CD4-positive, alpha-beta T cell treated with Interleukin-2 at 100 ng/mL for 4 hours (primary cell): Measurements from ENCODE around the gene CIRBP.

Experiments used
- DNase-seq: peaks from one replicate; pipeline ENCODE4 v3.0.0-alpha.2; 2020; ENCODE audit warnings: low spot score

CIRBP gene

GRCh38 chr19:1280636-1281568 is 11.8 kb downstream of the CIRBP start:
- no peak for DNase-seq

DNA sequence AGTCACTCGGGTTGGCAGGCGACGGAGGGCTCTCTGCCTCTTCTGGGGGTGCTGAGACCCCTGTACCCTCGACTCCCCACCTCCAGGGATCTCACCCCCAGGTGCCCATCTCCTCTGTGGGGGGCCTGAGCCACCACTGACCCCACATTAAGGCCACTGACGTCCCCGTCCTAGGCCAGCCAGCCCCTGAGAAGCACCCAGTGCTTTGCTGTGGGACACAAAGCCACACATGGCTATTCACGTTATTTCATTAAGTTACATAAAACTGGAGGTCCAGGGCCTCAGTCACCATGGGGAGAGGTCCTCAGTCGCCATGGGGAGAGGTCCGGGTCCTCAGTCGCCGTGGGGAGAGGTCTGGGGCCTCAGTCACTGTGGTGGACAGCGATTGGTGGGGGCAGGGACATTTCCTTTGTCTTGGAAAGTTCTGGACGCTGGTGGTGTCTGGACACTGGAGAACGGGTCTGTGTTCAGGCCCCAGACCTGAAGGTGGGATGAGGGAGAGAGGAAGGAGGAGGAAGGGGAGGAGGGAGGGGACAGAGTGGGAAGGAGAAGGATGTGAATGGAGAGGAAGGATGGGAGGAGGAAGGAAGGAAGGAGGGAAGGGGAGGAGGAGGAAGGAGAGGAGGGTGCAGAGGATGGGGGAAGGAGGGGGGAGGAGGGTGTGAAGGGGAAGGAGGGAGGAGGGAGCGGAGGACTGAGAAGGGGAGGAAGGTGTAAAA is 12.6 kb downstream of the CIRBP start:
- DNase-seq = no peak

DNA sequence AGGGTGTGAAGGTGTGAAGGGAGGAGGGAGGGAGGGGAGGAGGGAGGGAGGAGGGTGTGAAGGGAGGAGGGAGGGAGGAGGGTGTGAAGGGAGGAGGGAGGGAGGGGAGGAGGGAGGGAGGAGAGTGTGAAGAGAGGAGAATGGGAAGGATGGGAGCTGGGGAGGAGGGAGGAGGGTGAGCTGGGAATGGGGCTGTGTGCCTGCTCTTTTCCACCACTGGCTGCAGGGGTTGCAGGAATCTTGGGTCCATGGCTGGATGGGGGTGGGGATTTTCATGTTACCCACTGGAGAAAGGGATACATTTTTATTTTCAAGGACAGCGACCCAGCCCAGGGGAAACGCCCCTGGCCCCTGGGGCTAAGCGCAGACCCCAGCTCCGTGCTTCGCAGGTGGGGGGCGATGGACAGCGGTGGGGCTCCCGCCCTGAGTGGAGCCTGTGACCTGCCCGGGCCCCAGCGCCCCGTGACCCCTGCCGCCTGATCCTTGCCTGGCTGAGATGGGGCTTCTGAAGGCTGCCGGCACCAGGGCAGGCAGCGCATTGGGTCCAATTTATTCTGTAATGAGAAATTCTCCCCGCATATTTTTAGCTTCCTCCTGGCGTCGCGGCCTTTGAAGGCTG is 13.6 kb downstream of the CIRBP start:
- no peak for DNase-seq

- no peak for DNase-seq
Observed at GRCh38 chr19:1283207-1283916, 14.2 kb downstream of the CIRBP start.

GRCh38 chr19:1283917-1284292 is 14.8 kb downstream of the CIRBP start:
- no peak for DNase-seq

- DNase-seq = no peak
Observed at GRCh38 chr19:1284293-1284978, 15.3 kb downstream of the CIRBP start.

DNA sequence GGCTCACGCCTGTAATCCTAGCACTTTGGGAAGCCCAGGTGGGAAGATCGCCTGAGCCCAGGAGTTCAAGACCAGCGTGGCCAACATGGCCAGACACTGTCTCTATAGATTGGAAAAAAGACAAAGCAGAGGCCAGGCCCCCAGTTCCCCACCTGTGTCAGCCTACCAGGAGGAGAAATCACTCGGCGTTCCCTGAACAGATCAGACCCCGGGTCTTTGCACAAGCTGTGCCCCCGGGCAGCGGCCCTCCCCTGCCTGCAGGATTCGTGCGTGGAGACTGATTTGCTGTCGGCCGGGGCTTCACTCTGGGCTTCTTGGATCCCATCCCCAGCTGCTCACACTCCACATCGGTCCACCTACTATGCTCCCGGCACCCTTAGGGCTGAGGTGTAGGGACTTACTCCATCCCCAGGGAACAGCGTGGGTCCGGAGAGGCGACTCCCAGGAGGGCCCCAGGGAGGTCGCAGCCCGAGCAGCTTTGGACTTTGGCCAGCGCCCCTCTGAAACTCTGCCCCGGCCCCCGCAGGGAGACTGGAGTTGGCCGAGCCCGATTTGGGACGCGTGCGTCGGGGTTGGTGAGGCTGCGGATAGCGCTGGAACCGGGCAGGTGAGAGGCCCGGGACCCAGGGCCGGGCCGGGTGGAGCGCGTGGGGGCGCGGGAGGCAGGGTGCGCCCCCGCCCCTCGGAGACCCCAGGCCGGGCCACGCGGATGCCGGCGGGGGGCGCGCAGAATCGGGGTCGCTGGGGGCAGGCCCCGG is 16.0 kb downstream of the CIRBP start:
- DNase-seq = no peak

- no peak for DNase-seq
Observed at GRCh38 chr19:1285737-1286360, 16.7 kb downstream of the CIRBP start, which contains the start of gene EFNA2. TSS of gene EFNA2 (plus strand) at chr19:1285873. CDS start at chr19:1286169, 296 bp downstream.

DNA sequence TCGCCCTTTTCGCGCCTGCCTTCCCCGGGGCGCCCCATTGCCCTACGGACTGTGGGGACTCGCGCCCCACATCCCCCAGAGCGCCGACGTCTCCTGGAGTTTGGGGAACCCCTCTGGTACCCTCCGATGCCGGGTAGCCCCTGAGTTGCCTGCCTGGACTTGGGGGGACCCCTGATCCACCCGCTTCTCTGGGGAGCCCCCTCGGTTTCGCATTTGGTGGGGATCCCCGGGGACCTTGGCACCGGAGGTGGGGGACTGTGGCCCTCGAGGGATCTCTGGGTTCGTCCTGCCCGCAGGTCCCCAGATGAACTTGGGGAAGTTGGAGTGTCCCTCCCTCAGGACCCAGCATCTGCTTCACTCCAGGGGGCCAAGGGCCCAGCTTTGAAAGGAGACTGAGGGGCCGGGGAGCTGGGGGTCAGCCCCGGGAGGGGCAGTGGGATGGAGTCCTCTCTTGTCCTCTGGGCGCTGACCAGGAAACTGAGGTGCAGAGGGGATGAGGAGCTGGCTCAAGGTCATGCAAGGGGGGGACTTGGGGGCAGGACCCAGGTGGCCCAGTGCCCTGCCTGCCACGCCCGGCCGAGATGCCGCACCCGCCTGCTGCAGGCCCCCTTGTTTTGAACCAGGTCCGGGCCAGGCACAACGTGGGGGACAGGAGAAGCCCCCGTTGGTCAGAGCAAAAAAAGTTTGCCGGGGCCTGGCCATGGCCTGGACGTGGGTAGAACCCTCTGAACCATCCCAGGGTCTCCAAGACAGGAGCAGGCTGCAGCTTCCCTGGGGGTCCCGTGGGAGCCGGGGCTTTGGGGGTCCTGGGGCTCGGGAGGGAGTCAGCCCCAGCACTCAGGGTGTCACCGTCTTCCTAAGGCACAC is 17.6 kb downstream of the CIRBP start:
- no peak for DNase-seq

DNA sequence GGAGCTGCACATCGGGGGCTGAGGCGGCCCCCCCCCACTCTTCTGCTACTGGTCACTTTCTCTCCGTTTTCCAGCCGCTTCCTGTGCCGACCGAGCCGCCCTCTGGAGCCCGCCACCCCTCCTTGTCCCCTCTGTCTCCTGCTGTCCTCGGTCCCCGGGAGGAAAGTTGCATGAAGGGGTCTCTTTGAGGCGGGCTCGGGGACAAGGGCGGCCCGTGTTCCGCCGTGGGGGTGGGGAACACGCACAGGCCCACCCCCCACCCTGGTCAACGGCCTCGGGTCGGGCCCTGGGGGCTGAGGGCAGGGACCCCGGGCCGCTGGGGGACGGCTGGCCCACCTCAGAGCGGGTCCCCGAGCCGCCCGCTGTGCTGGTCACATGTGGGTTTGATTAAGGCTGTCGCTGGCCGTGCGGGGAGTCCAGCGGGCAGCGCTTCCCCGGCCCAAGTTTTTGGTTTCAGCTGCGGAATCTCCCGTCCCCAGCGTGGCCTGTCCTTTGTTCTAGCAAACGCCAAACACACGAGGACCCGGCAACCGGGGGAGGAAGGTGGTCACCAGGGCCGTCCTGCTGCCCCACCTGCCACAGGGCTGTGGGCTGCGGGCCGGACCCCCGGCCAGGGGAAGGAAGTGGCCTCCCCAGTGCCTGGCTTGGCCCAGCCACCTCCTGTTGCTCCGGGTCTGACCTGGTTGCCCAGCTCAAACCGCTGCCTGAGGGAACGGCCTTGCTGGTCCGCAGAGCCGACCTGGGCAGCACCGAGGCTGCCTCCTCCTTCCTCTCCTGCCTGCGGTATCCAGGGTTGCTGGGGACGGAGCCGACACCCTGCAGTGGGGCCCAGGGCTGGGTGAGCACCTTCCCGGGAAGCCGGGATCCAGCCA is 18.5 kb downstream of the CIRBP start:
- DNase-seq = no peak

GRCh38 chr19:1288226-1288612 is 19.1 kb downstream of the CIRBP start:
- DNase-seq = no peak

GRCh38 chr19:1288833-1289685 is 19.9 kb downstream of the CIRBP start:
- DNase-seq = no peak

DNA sequence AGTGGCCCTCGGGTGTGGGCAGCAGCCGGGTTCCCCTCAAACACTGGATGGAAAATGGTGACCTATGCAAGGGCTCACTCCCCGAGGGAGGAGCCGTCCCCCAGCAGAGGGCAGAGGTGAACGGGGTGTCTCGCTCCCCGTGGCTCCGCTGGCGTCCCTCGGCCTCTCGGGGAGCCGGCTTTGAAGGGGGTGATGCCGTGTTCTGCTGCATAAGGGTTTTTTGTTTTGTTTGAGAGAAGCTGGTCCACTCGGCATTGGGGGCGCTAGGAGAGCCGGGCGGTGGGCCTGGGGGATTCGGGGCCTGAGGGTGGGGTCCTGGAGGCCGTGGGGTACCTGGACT is 20.5 kb downstream of the CIRBP start:
- DNase-seq = no peak

DNA sequence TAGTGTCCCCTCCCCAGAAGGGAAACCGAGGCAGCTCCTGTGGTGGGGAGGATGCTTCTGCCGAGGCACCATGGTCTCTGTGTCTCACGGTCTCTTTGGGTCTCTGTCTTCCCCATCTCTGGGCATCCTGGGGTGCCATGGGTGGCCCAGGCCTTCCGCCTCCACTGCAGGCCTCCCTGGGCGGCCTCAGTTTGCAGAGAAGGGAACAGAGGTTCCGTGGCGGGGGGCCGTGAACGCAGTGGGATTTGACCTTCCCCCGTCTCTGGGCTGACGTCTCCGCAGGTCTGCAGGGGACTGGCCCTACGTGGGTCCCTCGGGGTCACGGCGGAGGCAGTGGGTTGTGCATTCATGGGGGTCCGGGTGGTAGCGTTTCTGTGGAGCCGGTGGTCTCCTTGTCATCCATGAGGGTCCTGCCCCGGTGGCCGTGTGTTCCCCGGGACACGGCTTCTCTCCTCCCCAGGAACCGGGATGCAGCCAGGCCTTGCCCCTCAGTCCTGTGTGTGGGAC is 21.1 kb downstream of the CIRBP start:
- DNase-seq = no peak

- DNase-seq = no peak
Observed at GRCh38 chr19:1290703-1291651, 21.8 kb downstream of the CIRBP start.

GRCh38 chr19:1291761-1292418 is 22.8 kb downstream of the CIRBP start:
- no peak for DNase-seq
